ENCODE measurements around the gene NAGLU.

- TF ChIP-seq CTCF (IDR thresholded peaks at IDR 0.05) (no peak), POLR2A (IDR thresholded peaks at IDR 0.05; ENCODE audit: low read length) (no peak), MAX (IDR thresholded peaks at IDR 0.05) (no peak), ESRRA (IDR thresholded peaks at IDR 0.05; ENCODE audit: borderline replicate concordance, low read length) (no peak), CEBPB (IDR thresholded peaks at IDR 0.05) (no peak)
Measured at GRCh38 chr17:42563143-42563509, 27.1 kb downstream of the NAGLU start.

All from A549 (cell line).